ENCODE results near the gene USP47. TPM values are rescaled to one million over a fixed set of nuclear protein-coding genes. Genes with fewer than 3 reads are reported as not detected.

Gene USP47
- polyA plus RNA-seq, 3 donors = 90.4 to 97.5 (median 91.0) TPM

GRCh38 chr11:11916981-11917399 lies 75.2 kb downstream of the USP47 start:
- DNase-seq (ENCODE audit: low read depth in 3 of 3, low spot score in 2 of 3) = no peak

- DNase-seq (ENCODE audit: low read depth in 3 of 3, low spot score in 2 of 3) = no peak
Measured at GRCh38 chr11:11923828-11924227, 82.1 kb downstream of the USP47 start.

GRCh38 chr11:11929920-11930319 lies 88.1 kb downstream of the USP47 start:
- no peak for DNase-seq (ENCODE audit: low read depth in 3 of 3, low spot score in 2 of 3)

GRCh38 chr11:11931461-11932055 lies 89.8 kb downstream of the USP47 start:
- DNase-seq (ENCODE audit: low read depth in 3 of 3, low spot score in 2 of 3) = peak in 2 of 3 donors; percentile 15

- DNase-seq (ENCODE audit: low read depth in 3 of 3, low spot score in 2 of 3) = no peak
Measured at GRCh38 chr11:11935536-11935935, 93.8 kb downstream of the USP47 start.

- DNase-seq (ENCODE audit: low read depth in 3 of 3, low spot score in 2 of 3) = no peak
Measured at GRCh38 chr11:11937433-11937832, 95.7 kb downstream of the USP47 start.

GRCh38 chr11:11937957-11938356 lies 96.2 kb downstream of the USP47 start:
- DNase-seq (ENCODE audit: low read depth in 3 of 3, low spot score in 2 of 3) = no peak

GRCh38 chr11:11940551-11940950 lies 98.8 kb downstream of the USP47 start:
- no peak for DNase-seq (ENCODE audit: low read depth in 3 of 3, low spot score in 2 of 3)

- no peak for DNase-seq (ENCODE audit: low read depth in 3 of 3, low spot score in 2 of 3)
Measured at GRCh38 chr11:11942668-11943067, 100.9 kb downstream of the USP47 start.

GRCh38 chr11:11944444-11944843 lies 102.7 kb downstream of the USP47 start:
- no peak for DNase-seq (ENCODE audit: low read depth in 3 of 3, low spot score in 2 of 3)

- no peak for DNase-seq (ENCODE audit: low read depth in 3 of 3, low spot score in 2 of 3)
Measured at GRCh38 chr11:11946180-11946579, 104.4 kb downstream of the USP47 start.

GRCh38 chr11:11946878-11947277 lies 105.1 kb downstream of the USP47 start:
- DNase-seq (ENCODE audit: low read depth in 3 of 3, low spot score in 2 of 3) = no peak

- DNase-seq (ENCODE audit: low read depth in 3 of 3, low spot score in 2 of 3) = no peak
Measured at GRCh38 chr11:11947825-11948224, 106.1 kb downstream of the USP47 start.

- no peak for DNase-seq (ENCODE audit: low read depth in 3 of 3, low spot score in 2 of 3)
Measured at GRCh38 chr11:11948242-11948947, 106.6 kb downstream of the USP47 start.

- no peak for DNase-seq (ENCODE audit: low read depth in 3 of 3, low spot score in 2 of 3)
Measured at GRCh38 chr11:11949482-11949881, 107.7 kb downstream of the USP47 start.

- no peak for DNase-seq (ENCODE audit: low read depth in 3 of 3, low spot score in 2 of 3)
Measured at GRCh38 chr11:11952036-11952435, 110.3 kb downstream of the USP47 start.

GRCh38 chr11:11956006-11956405 lies 114.2 kb downstream of the USP47 start:
- DNase-seq (ENCODE audit: low read depth in 3 of 3, low spot score in 2 of 3) = no peak

- no peak for DNase-seq (ENCODE audit: low read depth in 3 of 3, low spot score in 2 of 3)
Measured at GRCh38 chr11:11958403-11959231, 116.8 kb downstream of the USP47 start.

GRCh38 chr11:11959601-11960000 lies 117.8 kb downstream of the USP47 start:
- no peak for DNase-seq (ENCODE audit: low read depth in 3 of 3, low spot score in 2 of 3)

- DNase-seq (ENCODE audit: low read depth in 3 of 3, low spot score in 2 of 3) = no peak
Measured at GRCh38 chr11:11960687-11961086, 118.9 kb downstream of the USP47 start.

- DNase-seq (ENCODE audit: low read depth in 3 of 3, low spot score in 2 of 3) = no peak
Measured at GRCh38 chr11:11961399-11962028, 119.7 kb downstream of the USP47 start.
